ENCODE measurements around the gene MINDY4.

DNA sequence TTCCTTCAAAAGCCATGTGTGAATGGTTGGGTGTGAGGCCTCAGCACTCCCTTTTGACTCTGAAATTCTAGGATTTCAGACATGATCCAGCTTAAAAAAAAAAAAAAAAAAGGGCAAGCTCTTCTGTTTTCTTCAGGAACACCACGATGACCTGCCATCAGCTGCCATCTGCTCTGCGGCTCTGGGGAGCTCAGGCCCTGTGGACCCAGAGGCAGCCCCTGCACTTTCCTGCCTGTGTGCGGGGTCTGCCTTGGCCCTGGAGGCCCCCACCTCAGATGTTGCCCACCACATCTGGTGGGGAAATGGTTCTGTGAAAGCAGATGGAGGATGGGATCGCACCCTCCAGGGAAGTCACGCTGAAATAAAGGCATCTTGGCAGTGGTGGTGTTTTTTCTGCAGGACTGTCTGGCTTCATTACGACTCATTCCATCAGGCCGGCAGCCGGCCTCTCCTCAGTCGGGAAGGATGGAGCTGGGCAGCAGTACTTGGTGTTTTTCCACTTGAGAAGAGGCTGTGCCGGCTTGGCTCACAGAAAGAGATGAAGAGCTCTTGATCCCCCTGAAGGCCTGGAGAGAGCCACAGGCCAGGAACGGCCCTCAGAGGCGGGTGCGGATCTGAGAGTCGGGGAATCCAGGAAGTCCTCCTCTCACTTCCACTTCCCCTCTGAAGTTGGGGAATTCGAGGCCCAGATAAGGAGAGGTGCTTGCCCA lies 74.4 kb downstream of the MINDY4 start:
- TF ChIP-seq ZNF274 (IDR thresholded peaks at IDR 0.05; ENCODE audit: low read depth, low read length) (no peak), YY1 (IDR thresholded peaks at IDR 0.05; ENCODE audit: insufficient read depth, insufficient read length) (no peak)

Data from NT2/D1 (cell line).